ENCODE measurements around the gene PDCD5. TPM values are rescaled to one million over a fixed set of nuclear protein-coding genes. Genes with fewer than 3 reads are reported as not detected.
A peak's percentile ranks its signal among the peaks of the same experiment; 100 is the strongest.

PDCD5 gene
- polyA plus RNA-seq, 2 of the 4 experiments (the other 2 are of a cell fraction) = 445 to 549 TPM

GRCh38 chr19:32532233-32532632 lies 48.8 kb upstream of the PDCD5 start:
- no peak for DNase-seq (ENCODE audit: low read depth in 1 of 2, low spot score in 1 of 2)
- Histone ChIP-seq H3K4me2 (no peak overlapping the region), H3K4me3 (no peak overlapping the region), H3K4me1 (no peaks in the 10 kb centered on the region), H3K27ac (no peak overlapping the region), H3K9me3 (peaks cover 38% of the 10 kb centered on the region)
- ChIA-PET CTCF (no interaction called here), POLR2A (interaction anchor here (1.4 kb wide), 1 partner anchor 127 kb away, joined by 3 read pairs; the partner anchor contains the start of gene DPY19L3)
- 74% methylated on average over 3 of the region's 3 CpGs for WGBS (ENCODE audit: missing lambda C conversion rate)
- ATAC-seq = no peak
- TF ChIP-seq PHF8 (IDR thresholded peaks at IDR 0.05; ENCODE audit: borderline replicate concordance, low read depth) = no peak
- no peak for TF ChIP-seq HDAC2 (IDR thresholded peaks at IDR 0.05)
- TF ChIP-seq ZNF302 (CRISPR knock-in tag; IDR thresholded peaks at IDR 0.05) = no peak
- no peak for TF ChIP-seq CHD4 (IDR thresholded peaks at IDR 0.05; ENCODE audit: borderline replicate concordance)
- peak; percentile 91 for TF ChIP-seq NFE2L2 (conservative IDR thresholded peaks at IDR 0.05; ENCODE audit: low read length)
- peak; percentile 100 for TF ChIP-seq MAFK (IDR thresholded peaks at IDR 0.05; ENCODE audit: partially characterized antibody)
- no peak for TF ChIP-seq HOXA7 (CRISPR knock-in tag; IDR thresholded peaks at IDR 0.05)
- no peak for TF ChIP-seq HES2 (IDR thresholded peaks at IDR 0.05)
- TF ChIP-seq MAZ (IDR thresholded peaks at IDR 0.05; ENCODE audit: borderline replicate concordance, low read depth, low read length) = no peak
- TF ChIP-seq HMGXB4 (CRISPR knock-in tag; IDR thresholded peaks at IDR 0.05; ENCODE audit: borderline replicate concordance) = no peak
- TF ChIP-seq EHF (CRISPR knock-in tag; IDR thresholded peaks at IDR 0.05) = no peak
- no peak for TF ChIP-seq RAD21 (conservative IDR thresholded peaks at IDR 0.05 in 1 of 2, IDR thresholded peaks at IDR 0.05 in 1 of 2)
- FAIRE-seq = no peak

- POLR2A ChIA-PET = no interaction called here
- no peak for DNase-seq (ENCODE audit: low read depth in 1 of 2, low spot score in 1 of 2)
- H3K4me2 ChIP-seq = no peak overlapping the region
- FAIRE-seq = no peak
- 11% methylated on average over 5 of the region's 5 CpGs for WGBS (ENCODE audit: missing lambda C conversion rate)
- TF ChIP-seq MYC (IDR thresholded peaks at IDR 0.05; ENCODE audit: borderline replicate concordance, low read length) (no peak), RARB (CRISPR knock-in tag; IDR thresholded peaks at IDR 0.05) (no peak), CHD4 (IDR thresholded peaks at IDR 0.05; ENCODE audit: borderline replicate concordance) (no peak), FOSB (CRISPR knock-in tag; IDR thresholded peaks at IDR 0.05) (no peak), ZFP36 (IDR thresholded peaks at IDR 0.05; ENCODE audit: borderline replicate concordance, partially characterized antibody) (no peak)
- H3K27ac ChIP-seq = no peak overlapping the region
- peaks cover 7% of the 10 kb centered on the region; the same call in 1 of the 3 replicates for H3K9me3 ChIP-seq
- no peak for ATAC-seq
- H3K4me3 ChIP-seq = no peak overlapping the region
- H3K4me1 ChIP-seq = no peaks in the 10 kb centered on the region
- CTCF ChIA-PET = interaction anchor here (1.6 kb wide), 1 partner anchor 1855 kb away, joined by 4 read pairs; no protein-coding TSS in a partner anchor
Measured at GRCh38 chr19:32537580-32537979, 43.4 kb upstream of the PDCD5 start.

- DNase-seq (ENCODE audit: low read depth in 1 of 2, low spot score in 1 of 2) = no peak
- ATAC-seq = no peak
- ChIA-PET POLR2A (no interaction called here), CTCF (interaction anchor here (1.5 to 1.6 kb wide), 4 partner anchors 9 to 199 kb away, joined by 3 to 5 read pairs (median 4); no protein-coding TSS in a partner anchor)
- no peak for FAIRE-seq
- no peak overlapping the region for H3K4me2 ChIP-seq
- no peak overlapping the region for H3K4me3 ChIP-seq
- 51% methylated on average over 12 of the region's 12 CpGs for WGBS (ENCODE audit: missing lambda C conversion rate)
- H3K4me1 ChIP-seq = 0 out of 3 replicates have a peak, but pooled peaks cover 4% of the 10 kb centered on the region
- no peak overlapping the region for H3K27ac ChIP-seq
- H3K9me3 ChIP-seq = peaks cover 7% of the 10 kb centered on the region; the same call in 1 of the 3 replicates
- peak; percentile 48; the same call in 1 of the 2 replicates for TF ChIP-seq REST (IDR thresholded peaks at IDR 0.05)
- TF ChIP-seq EHF (CRISPR knock-in tag; IDR thresholded peaks at IDR 0.05) = no peak
Measured at GRCh38 chr19:32539240-32539916, 41.6 kb upstream of the PDCD5 start.
